Measurements from ENCODE around the gene COQ8B.

DNA sequence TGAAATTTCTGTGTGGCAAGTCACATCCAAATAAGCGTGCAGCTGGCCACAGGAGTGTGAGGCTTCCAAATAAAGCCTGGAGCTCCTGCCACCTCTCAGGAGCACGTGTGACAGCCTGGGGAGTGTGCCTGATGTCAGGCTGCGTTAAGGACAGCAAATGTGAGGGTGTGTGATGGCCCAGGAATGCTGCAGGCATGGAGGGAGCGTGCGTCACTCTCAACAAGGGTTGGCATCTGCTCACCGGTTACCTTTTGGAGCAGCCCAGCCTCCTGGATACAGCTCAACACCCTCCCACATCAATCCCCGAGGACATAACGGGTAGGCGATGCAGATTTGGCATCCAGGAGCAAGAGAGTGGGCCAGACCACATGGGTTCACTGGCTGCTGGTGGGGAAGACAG, 45.3 kb downstream of the COQ8B start:
- TF ChIP-seq, protein P1, sequence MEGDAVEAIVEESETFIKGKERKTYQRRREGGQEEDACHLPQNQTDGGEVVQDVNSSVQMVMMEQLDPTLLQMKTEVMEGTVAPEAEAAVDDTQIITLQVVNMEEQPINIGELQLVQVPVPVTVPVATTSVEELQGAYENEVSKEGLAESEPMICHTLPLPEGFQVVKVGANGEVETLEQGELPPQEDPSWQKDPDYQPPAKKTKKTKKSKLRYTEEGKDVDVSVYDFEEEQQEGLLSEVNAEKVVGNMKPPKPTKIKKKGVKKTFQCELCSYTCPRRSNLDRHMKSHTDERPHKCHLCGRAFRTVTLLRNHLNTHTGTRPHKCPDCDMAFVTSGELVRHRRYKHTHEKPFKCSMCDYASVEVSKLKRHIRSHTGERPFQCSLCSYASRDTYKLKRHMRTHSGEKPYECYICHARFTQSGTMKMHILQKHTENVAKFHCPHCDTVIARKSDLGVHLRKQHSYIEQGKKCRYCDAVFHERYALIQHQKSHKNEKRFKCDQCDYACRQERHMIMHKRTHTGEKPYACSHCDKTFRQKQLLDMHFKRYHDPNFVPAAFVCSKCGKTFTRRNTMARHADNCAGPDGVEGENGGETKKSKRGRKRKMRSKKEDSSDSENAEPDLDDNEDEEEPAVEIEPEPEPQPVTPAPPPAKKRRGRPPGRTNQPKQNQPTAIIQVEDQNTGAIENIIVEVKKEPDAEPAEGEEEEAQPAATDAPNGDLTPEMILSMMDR (IDR thresholded peaks at IDR 0.05) = no peak
- TF ChIP-seq POLR2A (IDR thresholded peaks at IDR 0.05) = no peak

All from lower leg skin (tissue), 3 donors.